ENCODE measurements around the gene PEX14. TPM values are rescaled to one million over a fixed set of nuclear protein-coding genes. Genes with fewer than 3 reads are reported as not detected.

Gene PEX14
- total RNA-seq, 1 donor: 15.2 TPM

GRCh38 chr1:10642403-10643080 lies 167.8 kb downstream of the PEX14 start:
- Histone ChIP-seq H3K27ac (ENCODE audit: low read depth, low read length) (no peak overlapping the region), H3K9me3 (ENCODE audit: low read depth, low read length) (no peaks in the 10 kb centered on the region), H3K4me3 (ENCODE audit: insufficient read depth, low read length) (no peak overlapping the region), H3K36me3 (ENCODE audit: insufficient read depth, low read length) (no peaks in the 10 kb centered on the region), H3K4me1 (ENCODE audit: insufficient read depth, low read length) (peaks cover 5% of the 10 kb centered on the region), H3K27me3 (ENCODE audit: insufficient read depth, low read length) (peaks cover 19% of the 10 kb centered on the region), H4K20me1 (ENCODE audit: insufficient read depth, low read length) (no peaks in the 10 kb centered on the region), H2AFZ (ENCODE audit: low read length) (no peak overlapping the region), H3K79me2 (ENCODE audit: insufficient read depth, low read length) (no peaks in the 10 kb centered on the region), H3K4me2 (ENCODE audit: insufficient read depth, low read length) (no peak overlapping the region)
- TF ChIP-seq, protein P1, sequence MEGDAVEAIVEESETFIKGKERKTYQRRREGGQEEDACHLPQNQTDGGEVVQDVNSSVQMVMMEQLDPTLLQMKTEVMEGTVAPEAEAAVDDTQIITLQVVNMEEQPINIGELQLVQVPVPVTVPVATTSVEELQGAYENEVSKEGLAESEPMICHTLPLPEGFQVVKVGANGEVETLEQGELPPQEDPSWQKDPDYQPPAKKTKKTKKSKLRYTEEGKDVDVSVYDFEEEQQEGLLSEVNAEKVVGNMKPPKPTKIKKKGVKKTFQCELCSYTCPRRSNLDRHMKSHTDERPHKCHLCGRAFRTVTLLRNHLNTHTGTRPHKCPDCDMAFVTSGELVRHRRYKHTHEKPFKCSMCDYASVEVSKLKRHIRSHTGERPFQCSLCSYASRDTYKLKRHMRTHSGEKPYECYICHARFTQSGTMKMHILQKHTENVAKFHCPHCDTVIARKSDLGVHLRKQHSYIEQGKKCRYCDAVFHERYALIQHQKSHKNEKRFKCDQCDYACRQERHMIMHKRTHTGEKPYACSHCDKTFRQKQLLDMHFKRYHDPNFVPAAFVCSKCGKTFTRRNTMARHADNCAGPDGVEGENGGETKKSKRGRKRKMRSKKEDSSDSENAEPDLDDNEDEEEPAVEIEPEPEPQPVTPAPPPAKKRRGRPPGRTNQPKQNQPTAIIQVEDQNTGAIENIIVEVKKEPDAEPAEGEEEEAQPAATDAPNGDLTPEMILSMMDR (IDR thresholded peaks at IDR 0.05; ENCODE audit: extremely low read depth, low read depth, low read length): no peak
- peak; percentile 87 for DNase-seq (ENCODE audit: insufficient read length, low spot score, missing footprints)

DNA sequence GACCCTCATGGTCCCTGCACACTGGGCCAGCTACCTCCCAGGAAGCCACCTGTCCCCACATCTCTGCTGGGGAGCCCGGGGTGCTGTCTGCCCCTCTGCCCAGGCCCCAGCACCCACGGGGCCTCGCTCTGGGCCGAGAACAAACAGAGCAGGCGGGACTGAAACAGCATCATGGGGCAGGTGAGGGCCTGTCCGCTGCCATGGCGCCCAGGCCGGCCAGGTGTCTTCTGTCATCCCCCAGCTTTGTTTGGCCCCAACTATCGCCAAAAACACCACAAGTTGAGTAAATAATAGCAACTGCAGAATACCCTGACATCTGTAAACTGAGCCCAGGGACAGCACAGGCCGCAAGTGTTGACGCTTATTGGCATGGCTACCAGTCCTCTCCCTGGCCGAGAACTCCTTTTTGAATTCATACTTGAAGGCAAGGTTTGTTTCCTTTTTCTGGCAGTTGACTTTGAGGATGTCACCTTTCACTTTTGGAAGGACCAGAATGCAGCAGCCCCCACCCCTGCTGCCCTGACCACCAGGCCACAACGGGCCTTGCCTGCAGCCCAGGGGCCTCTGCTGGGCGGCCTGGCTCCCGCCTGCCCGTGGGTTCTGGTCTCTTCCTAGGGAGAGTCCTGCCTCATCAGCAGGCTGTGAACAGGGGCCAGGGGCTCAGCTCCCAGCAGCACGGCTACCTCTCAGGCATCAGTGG lies 169.0 kb downstream of the PEX14 start:
- Histone ChIP-seq H3K4me1 (ENCODE audit: insufficient read depth, low read length) (peaks cover 5% of the 10 kb centered on the region), H4K20me1 (ENCODE audit: insufficient read depth, low read length) (no peaks in the 10 kb centered on the region), H3K27ac (ENCODE audit: low read depth, low read length) (no peak overlapping the region), H3K36me3 (ENCODE audit: insufficient read depth, low read length) (no peaks in the 10 kb centered on the region), H3K79me2 (ENCODE audit: insufficient read depth, low read length) (no peaks in the 10 kb centered on the region), H3K4me3 (ENCODE audit: insufficient read depth, low read length) (no peak overlapping the region), H3K4me2 (ENCODE audit: insufficient read depth, low read length) (no peak overlapping the region), H2AFZ (ENCODE audit: low read length) (no peak overlapping the region), H3K9me3 (ENCODE audit: low read depth, low read length) (no peaks in the 10 kb centered on the region), H3K27me3 (ENCODE audit: insufficient read depth, low read length) (peaks cover 7% of the 10 kb centered on the region)
- TF ChIP-seq, protein P1 (IDR thresholded peaks at IDR 0.05; ENCODE audit: extremely low read depth, low read depth, low read length): no peak
- no peak for DNase-seq (ENCODE audit: insufficient read length, low spot score, missing footprints)

- DNase-seq (ENCODE audit: insufficient read length, low spot score, missing footprints): peak; percentile 98
- H3K27me3 ChIP-seq (ENCODE audit: insufficient read depth, low read length): peaks cover 6% of the 10 kb centered on the region
- no peaks in the 10 kb centered on the region for H3K9me3 ChIP-seq (ENCODE audit: low read depth, low read length)
- no peak overlapping the region for H3K4me3 ChIP-seq (ENCODE audit: insufficient read depth, low read length)
- TF ChIP-seq, protein P1 (IDR thresholded peaks at IDR 0.05; ENCODE audit: extremely low read depth, low read depth, low read length): no peak
- no peaks in the 10 kb centered on the region for H3K36me3 ChIP-seq (ENCODE audit: insufficient read depth, low read length)
- no peaks in the 10 kb centered on the region for H4K20me1 ChIP-seq (ENCODE audit: insufficient read depth, low read length)
- no peak overlapping the region for H3K27ac ChIP-seq (ENCODE audit: low read depth, low read length)
- H3K4me1 ChIP-seq (ENCODE audit: insufficient read depth, low read length): peaks cover 5% of the 10 kb centered on the region
- no peaks in the 10 kb centered on the region for H3K79me2 ChIP-seq (ENCODE audit: insufficient read depth, low read length)
- H3K4me2 ChIP-seq (ENCODE audit: insufficient read depth, low read length): no peak overlapping the region
- H2AFZ ChIP-seq (ENCODE audit: low read length): no peak overlapping the region
Measured at GRCh38 chr1:10644307-10645128, 169.8 kb downstream of the PEX14 start.

Data from osteoblast (primary cell).